T-helper 2 cell treated with Interferon-gamma antibody and Interleukin-4, amounts not matched to agents 5 μg/mL and 100 μg/mL, for 36 hours (primary cell): ENCODE measurements around the gene ITGA11.

Source experiments
- DNase-seq: peaks from one replicate; pipeline ENCODE4 v3.0.0; 2021; ENCODE audit warnings: low spot score
- H3K27ac Mint-ChIP-seq: one replicate; pipeline ENCODE4 v1.8.0; 2021; ENCODE audit warnings: mild to moderate bottlenecking, mixed read lengths
- H3K27me3 Mint-ChIP-seq: one replicate; pipeline ENCODE4 v1.8.0; 2021; ENCODE audit warnings: low read depth, mixed read lengths
- H3K36me3 Mint-ChIP-seq: one replicate; pipeline ENCODE4 v1.8.0; 2021; ENCODE audit warnings: low read depth, mixed read lengths
- H3K4me1 Mint-ChIP-seq: one replicate; pipeline ENCODE4 v1.8.0; 2021; ENCODE audit warnings: low read depth, mixed read lengths
- H3K4me3 Mint-ChIP-seq: one replicate; pipeline ENCODE4 v1.8.0; 2022; ENCODE audit warnings: mild to moderate bottlenecking, moderate library complexity, mixed read lengths
- H3K9me3 Mint-ChIP-seq: one replicate; pipeline ENCODE4 v1.8.0; 2021; ENCODE audit warnings: mixed read lengths

The ITGA11 gene

DNA sequence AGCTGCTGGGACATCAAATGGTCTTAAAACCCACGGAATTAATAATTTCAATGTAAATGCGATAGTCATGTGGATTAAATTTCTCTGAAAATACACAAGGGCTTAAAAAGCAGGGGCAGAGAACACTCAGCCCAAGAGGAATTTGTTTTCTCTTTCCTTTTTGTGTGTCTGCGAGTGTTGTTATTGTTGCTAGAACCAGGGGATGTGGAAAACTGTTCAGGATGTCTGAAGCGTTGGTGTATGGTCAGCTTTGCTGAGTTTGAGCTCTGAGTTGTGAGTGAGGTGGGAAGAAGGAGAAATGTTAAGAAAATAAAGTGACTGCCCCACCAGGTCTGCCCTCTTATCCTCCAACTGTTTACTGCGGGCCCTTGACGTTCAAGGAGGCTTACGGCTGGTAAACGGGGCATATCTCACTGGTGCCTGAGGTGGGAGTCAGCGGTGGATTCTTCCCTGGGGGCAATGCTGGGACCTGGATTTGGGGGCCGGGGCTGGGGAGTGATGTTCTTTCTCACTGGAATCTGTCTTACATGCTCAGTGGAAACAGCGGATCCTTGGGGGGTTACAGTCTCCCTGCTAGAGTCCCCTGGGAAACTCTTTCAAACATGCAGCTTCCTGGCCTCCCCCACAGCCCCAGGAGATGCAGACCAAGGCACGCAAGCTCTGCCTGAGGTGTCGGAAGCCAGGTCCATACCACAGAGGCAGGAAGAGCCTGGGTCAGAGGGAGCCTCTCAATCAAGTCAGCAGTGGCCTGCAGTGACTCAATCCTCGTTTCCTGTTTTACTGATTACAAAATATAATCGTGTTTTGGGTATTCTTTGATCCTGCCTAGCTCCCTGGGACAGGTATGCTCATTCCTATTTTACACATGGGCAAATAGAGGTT, 41.8 kb downstream of the ITGA11 start:
- Mint-ChIP-seq H3K27me3 (peaks cover 20% of the 10 kb centered on the region), H3K4me3 (peak overlapping the region; percentile 30), H3K27ac (peak overlapping the region; percentile 67), H3K36me3 (no peaks in the 10 kb centered on the region), H3K4me1 (peaks cover 29% of the 10 kb centered on the region), H3K9me3 (peaks cover 7% of the 10 kb centered on the region)
- peak; percentile 39 for DNase-seq

- Mint-ChIP-seq H3K27ac (no peak overlapping the region), H3K4me1 (peaks cover 29% of the 10 kb centered on the region), H3K9me3 (peaks cover 7% of the 10 kb centered on the region), H3K4me3 (peak overlapping the region; percentile 30), H3K27me3 (peaks cover 16% of the 10 kb centered on the region), H3K36me3 (no peaks in the 10 kb centered on the region)
- no peak for DNase-seq
Measured at GRCh38 chr15:68389041-68389930, 42.7 kb downstream of the ITGA11 start.

DNA sequence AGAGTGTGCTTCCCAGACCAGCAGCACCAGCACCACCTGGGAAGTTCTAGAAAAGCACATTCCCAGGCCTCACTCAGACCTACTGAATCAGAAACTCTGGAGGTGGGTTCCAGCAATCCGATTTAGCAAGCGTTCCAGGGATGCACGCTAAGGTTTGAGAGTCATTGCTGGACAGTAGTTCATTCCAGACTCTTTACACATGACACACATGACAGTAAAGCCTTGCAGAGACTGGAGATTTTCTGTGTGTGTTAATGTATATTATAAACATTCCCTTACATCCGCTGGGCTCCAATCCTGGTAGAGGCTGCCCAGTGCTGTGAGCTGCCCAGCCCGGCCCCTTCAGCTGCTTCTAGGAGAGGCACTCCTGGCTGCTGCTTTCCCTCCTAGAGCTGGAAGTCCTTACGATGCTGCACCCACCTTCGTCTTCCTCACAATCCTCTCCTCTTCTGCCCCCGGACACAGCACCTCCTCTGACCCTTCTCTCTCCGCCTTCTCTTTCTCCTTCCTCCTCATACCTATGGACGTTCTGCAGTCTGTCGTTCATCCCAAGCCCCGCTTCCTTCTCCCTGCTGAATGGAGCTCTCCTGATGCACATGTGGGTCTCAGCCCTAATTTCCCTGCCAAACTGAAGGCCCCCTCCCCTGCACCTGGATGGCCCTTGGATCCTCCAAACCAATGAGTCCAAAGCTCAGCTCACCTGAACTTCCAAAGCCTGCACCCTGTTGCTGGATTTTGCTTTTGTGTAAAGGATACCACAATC, 44.4 kb downstream of the ITGA11 start:
- Mint-ChIP-seq H3K9me3 (peaks cover 10% of the 10 kb centered on the region), H3K4me3 (no peak overlapping the region), H3K36me3 (no peaks in the 10 kb centered on the region), H3K27me3 (peaks cover 11% of the 10 kb centered on the region), H3K27ac (no peak overlapping the region), H3K4me1 (peaks cover 26% of the 10 kb centered on the region)
- DNase-seq = no peak

DNA sequence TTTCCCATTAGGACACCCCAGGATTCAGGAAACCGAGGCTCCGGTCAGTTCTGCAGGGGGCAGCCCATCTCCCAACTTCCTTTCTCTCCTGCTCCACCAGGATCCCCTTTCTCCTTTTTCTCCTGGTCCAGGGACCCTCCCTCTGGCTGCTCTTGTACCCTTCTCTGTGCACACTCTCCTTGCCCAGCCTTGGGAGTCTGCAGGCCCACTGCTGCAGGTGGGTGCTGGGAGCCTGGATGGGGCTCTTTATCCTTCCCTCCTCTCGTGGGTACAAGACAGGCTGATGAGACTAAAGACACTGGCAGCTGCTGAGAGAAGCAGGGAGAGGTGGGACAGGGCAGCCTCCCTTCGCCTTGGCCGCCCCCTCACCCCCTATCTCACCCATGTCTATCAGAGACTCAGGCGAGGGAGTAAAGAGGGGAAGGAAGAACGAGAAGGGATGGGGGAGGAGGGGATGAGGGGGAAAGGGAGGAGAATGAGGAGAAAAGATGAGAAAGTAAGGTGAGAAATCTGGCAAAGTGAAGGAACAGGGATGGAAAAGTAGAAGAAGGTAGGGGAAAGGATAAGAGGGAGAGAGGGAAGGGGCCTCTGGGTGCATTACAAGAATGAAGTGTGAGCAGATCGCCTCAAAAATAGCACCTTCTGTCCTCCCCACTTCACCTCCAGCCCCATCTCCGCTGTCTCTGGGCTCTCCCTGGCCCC, 45.2 kb downstream of the ITGA11 start:
- Mint-ChIP-seq H3K36me3 (no peaks in the 10 kb centered on the region), H3K27ac (no peak overlapping the region), H3K27me3 (peaks cover 6% of the 10 kb centered on the region), H3K9me3 (peaks cover 5% of the 10 kb centered on the region), H3K4me3 (no peak overlapping the region), H3K4me1 (peaks cover 19% of the 10 kb centered on the region)
- DNase-seq = no peak

GRCh38 chr15:68385671-68386586, 46.0 kb downstream of the ITGA11 start:
- DNase-seq = no peak
- peaks cover 17% of the 10 kb centered on the region for H3K4me1 Mint-ChIP-seq
- H3K9me3 Mint-ChIP-seq = peaks cover 5% of the 10 kb centered on the region
- H3K4me3 Mint-ChIP-seq = no peak overlapping the region
- peaks cover 6% of the 10 kb centered on the region for H3K27me3 Mint-ChIP-seq
- H3K27ac Mint-ChIP-seq = no peak overlapping the region
- no peaks in the 10 kb centered on the region for H3K36me3 Mint-ChIP-seq

- DNase-seq = no peak
- Mint-ChIP-seq H3K36me3 (no peaks in the 10 kb centered on the region), H3K27ac (no peak overlapping the region), H3K27me3 (peaks cover 6% of the 10 kb centered on the region), H3K9me3 (peaks cover 5% of the 10 kb centered on the region), H3K4me1 (peaks cover 12% of the 10 kb centered on the region), H3K4me3 (no peak overlapping the region)
Measured at GRCh38 chr15:68385240-68385561, 46.8 kb downstream of the ITGA11 start.

DNA sequence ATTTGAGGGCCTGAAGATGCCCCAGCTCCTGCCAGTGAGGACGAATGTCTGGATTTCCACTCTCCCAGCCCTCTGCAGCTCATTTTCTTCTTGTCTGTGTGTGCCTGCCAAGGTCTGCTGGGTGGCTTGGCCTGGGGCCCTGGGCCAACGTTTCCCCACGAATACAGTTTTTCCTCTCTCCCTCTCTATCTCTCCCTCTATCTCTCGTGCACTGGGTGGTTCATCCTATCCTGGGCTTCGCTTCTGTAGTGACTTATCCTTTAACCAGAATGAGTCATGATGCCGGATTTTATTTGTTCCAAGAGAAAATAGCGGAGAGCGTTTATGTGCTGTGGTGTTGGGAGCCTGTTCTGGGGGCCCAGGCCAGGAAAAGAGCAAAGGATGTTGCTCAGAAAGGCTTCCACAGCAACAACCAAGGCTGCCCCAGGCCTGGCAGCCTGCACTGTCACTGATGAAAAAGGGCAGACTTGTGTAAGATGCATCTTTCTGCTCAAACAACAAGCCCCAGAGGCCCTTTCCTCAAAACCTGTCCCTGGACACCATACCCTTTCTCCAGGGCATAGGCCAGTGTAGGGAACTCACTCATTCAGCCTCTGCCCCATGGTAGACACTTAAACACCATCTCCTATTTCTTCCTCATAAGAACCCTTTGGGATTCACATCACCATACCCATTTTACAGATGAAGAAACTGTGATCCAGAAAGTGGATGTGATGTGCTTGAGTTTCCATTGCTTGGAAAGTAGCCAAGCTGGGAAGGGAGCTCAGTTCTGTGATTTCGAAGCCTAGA, 47.3 kb downstream of the ITGA11 start:
- Mint-ChIP-seq H3K27me3 (peaks cover 6% of the 10 kb centered on the region), H3K9me3 (peaks cover 5% of the 10 kb centered on the region), H3K27ac (peak overlapping the region; percentile 23), H3K4me1 (peaks cover 11% of the 10 kb centered on the region), H3K4me3 (no peak overlapping the region), H3K36me3 (peaks cover 2% of the 10 kb centered on the region)
- DNase-seq = no peak

- Mint-ChIP-seq H3K4me1 (peaks cover 14% of the 10 kb centered on the region), H3K27ac (no peak overlapping the region), H3K4me3 (no peak overlapping the region), H3K27me3 (peaks cover 6% of the 10 kb centered on the region), H3K36me3 (peaks cover 3% of the 10 kb centered on the region), H3K9me3 (peaks cover 5% of the 10 kb centered on the region)
- DNase-seq = peak; percentile 22
Measured at GRCh38 chr15:68383161-68384074, 48.5 kb downstream of the ITGA11 start.

- H3K4me3 Mint-ChIP-seq = no peak overlapping the region
- peaks cover 3% of the 10 kb centered on the region for H3K36me3 Mint-ChIP-seq
- H3K27me3 Mint-ChIP-seq = peaks cover 6% of the 10 kb centered on the region
- peaks cover 5% of the 10 kb centered on the region for H3K9me3 Mint-ChIP-seq
- H3K4me1 Mint-ChIP-seq = peaks cover 14% of the 10 kb centered on the region
- H3K27ac Mint-ChIP-seq = no peak overlapping the region
- no peak for DNase-seq
Measured at GRCh38 chr15:68382286-68383007, 49.5 kb downstream of the ITGA11 start.

DNA sequence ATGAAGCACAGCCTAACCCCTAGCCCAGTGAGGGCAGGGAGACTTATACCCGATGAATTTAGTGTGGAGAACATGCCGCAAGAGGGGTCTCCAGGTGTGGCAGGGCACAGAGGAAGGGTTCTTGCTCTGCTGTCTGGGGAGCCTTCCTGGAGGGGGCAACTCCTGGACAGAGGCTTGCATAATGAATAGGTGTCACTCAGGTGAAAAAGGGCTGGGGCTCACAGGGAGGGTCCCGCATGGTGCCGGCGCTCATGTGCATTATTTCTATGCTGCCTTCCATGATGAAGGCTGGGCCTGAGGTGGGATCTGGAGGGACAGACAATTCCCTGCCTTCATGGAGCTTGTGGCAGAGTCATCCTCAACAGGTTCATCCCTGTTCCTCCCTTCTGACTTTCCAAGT, 51.5 kb downstream of the ITGA11 start:
- H3K4me1 Mint-ChIP-seq = peaks cover 14% of the 10 kb centered on the region
- H3K4me3 Mint-ChIP-seq = no peak overlapping the region
- DNase-seq = no peak
- H3K36me3 Mint-ChIP-seq = peaks cover 3% of the 10 kb centered on the region
- no peak overlapping the region for H3K27ac Mint-ChIP-seq
- peaks cover 5% of the 10 kb centered on the region for H3K9me3 Mint-ChIP-seq
- peaks cover 6% of the 10 kb centered on the region for H3K27me3 Mint-ChIP-seq
